Measurements from ENCODE around the gene FRAS1.

FRAS1 gene

DNA sequence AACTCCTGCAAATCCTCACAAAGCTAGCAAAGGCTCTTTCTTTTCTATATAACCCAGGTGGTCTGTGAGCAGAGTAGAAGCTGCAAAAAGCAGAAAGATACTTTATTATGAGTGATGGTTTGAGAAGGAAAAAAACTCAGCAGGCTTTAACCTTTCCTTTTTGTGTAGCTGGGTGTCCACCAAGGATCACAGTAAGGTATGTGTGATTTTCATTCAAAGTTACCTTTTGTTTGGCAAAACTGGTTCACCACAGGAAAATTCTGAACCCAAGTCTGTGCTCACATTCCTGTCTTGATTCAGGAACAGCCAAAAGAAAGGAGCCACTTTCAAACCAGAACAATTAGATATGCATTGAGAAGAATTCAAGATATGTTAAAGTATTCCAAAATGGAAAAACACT is 35.7 kb downstream of the FRAS1 start:
- ChIA-PET CTCF (no interaction called here), POLR2A (no interaction called here)
- DNase-seq (ENCODE audit: extremely low spot score), result no peak
- TF ChIP-seq, protein P1, sequence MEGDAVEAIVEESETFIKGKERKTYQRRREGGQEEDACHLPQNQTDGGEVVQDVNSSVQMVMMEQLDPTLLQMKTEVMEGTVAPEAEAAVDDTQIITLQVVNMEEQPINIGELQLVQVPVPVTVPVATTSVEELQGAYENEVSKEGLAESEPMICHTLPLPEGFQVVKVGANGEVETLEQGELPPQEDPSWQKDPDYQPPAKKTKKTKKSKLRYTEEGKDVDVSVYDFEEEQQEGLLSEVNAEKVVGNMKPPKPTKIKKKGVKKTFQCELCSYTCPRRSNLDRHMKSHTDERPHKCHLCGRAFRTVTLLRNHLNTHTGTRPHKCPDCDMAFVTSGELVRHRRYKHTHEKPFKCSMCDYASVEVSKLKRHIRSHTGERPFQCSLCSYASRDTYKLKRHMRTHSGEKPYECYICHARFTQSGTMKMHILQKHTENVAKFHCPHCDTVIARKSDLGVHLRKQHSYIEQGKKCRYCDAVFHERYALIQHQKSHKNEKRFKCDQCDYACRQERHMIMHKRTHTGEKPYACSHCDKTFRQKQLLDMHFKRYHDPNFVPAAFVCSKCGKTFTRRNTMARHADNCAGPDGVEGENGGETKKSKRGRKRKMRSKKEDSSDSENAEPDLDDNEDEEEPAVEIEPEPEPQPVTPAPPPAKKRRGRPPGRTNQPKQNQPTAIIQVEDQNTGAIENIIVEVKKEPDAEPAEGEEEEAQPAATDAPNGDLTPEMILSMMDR (IDR thresholded peaks at IDR 0.05; ENCODE audit: control extremely low read depth, extremely low read depth, low read depth, missing control alignments), result no peak

DNA sequence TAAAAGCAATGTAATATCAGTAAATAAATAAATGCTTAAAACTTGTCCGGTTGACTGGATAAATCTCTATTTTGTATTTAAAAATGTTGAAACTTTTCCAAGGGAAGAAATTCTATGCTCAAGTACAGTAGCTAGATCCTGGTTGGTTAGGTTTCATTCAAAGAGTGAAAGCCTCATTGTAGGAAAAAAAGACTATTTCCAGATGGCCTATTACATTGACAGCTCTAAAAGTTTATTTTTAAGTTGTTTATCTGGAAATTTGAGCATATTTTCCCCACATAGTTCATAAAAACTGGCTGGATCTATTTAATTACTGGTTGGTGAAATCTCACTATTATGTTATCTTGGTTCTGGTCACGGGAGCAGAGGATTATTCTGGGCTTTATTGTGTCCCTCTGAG is 38.0 kb downstream of the FRAS1 start:
- ChIA-PET POLR2A (no interaction called here), CTCF (no interaction called here)
- TF ChIP-seq, protein P1 (IDR thresholded peaks at IDR 0.05; ENCODE audit: control extremely low read depth, extremely low read depth, low read depth, missing control alignments), result no peak
- no peak for DNase-seq (ENCODE audit: extremely low spot score)

DNA sequence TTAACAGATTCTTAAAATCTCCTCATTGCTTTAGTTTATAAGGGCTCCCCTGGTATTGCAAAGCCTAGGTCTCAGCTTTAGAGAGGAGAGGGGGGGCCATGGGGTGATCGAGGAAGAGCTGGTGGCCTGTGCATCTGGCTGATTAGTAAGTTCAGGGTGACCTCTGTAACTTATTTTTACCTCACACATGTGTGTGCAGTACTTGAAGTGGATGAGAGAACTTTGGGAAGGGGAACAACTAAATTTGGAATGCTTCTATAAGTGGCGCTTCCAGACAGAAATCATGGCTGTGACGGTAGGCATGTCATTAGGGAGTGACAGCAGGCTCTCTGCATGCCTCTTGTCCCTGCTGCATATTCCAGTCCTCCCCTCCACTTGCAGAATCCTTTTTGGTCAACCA is 41.9 kb downstream of the FRAS1 start:
- CTCF ChIA-PET, result interaction anchor here (1.0 to 1.3 kb wide), 2 partner anchors 9 to 39 kb away, joined by 3 to 4 read pairs; no protein-coding TSS in a partner anchor
- TF ChIP-seq, protein P1 (IDR thresholded peaks at IDR 0.05; ENCODE audit: control extremely low read depth, extremely low read depth, low read depth, missing control alignments), result no peak
- POLR2A ChIA-PET, result no interaction called here
- DNase-seq (ENCODE audit: extremely low spot score), result no peak

DNA sequence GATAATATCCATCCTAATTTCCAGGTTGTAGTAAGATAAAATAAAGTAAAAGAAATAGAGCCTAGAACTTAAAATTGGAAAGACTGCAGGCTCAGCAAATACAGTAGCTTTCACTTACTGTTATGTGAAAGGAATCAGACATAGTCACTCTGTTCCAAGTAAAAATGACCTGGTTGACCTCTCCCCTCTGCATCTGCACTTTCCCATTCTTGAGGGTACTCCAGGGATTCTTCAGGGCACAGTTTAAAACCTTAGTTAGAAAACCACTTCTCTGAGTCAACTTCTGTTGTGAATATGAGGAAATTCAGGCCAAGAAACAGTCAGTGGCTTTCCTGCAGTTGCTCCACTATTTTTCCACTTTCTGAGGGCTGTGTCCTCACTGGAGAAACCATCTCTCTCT is 42.9 kb downstream of the FRAS1 start:
- no peak for DNase-seq (ENCODE audit: extremely low spot score)
- TF ChIP-seq, protein P1 (IDR thresholded peaks at IDR 0.05; ENCODE audit: control extremely low read depth, extremely low read depth, low read depth, missing control alignments), result no peak
- POLR2A ChIA-PET, result no interaction called here
- CTCF ChIA-PET, result no interaction called here

DNA sequence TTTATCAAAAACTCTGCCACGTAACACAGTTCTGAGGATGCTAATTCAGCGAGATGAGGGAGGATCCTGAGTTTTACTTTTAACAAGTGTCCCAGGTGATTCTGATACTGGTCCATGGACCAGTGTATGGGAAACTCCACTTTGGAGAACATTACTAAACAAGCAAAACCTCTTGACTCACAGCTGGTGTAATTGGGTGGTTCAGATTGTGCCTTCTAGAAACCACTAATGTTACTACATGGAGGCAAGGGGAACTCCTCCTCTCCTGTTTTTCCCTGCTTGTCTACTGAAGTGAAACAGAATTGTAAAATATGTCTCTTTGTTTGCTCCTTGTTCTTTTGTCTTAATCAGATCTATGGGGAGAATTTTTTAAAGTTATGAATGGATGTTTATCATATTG is 62.6 kb downstream of the FRAS1 start:
- TF ChIP-seq, protein P1 (IDR thresholded peaks at IDR 0.05; ENCODE audit: control extremely low read depth, extremely low read depth, low read depth, missing control alignments), result no peak
- CTCF ChIA-PET, result no interaction called here

DNA sequence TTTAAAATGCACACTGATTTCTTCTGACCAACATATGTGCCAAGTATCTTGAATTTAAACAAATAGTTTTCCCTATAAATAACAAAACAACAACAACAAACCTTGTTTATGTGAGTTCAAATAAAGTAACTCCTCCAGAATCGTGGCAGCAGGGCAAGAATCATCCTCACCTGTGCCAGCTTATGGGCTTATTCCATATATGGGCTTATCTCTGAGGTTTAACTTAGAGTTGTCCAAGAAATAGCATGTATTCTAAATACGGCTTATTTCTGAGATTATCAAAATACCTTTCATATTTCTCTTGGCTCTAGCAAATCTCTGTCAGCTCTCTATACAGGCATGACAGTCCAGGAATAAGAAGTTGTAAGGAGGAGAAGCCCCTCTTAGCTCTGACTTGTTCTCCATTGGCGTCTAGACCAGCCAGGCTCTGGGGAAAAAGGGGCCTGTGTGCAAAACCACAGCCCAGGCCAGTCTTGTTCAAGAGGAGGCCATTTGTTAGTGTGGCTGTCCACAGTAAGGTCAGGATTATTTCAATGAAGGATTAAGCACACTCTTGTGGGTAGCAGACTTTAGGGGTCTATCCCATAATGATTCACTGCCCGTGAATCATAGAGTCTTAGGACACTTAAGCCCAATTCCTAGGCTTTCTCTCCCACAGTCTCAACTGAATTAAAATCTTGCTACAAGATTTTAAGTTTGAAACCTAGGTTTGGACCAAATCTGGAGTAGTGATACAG is 63.2 kb downstream of the FRAS1 start:
- CTCF ChIA-PET, result no interaction called here

More for the DNA sequence above, 62.6 kb downstream of the FRAS1 start:
- DNase-seq (ENCODE audit: extremely low spot score), result no peak
- POLR2A ChIA-PET, result no interaction called here

More for the DNA sequence above, 63.2 kb downstream of the FRAS1 start:
- TF ChIP-seq, protein P1 (IDR thresholded peaks at IDR 0.05; ENCODE audit: control extremely low read depth, extremely low read depth, low read depth, missing control alignments), result no peak
- DNase-seq (ENCODE audit: extremely low spot score), result no peak
- POLR2A ChIA-PET, result no interaction called here
